ENCODE measurements around the gene RASGRF1.

DNA sequence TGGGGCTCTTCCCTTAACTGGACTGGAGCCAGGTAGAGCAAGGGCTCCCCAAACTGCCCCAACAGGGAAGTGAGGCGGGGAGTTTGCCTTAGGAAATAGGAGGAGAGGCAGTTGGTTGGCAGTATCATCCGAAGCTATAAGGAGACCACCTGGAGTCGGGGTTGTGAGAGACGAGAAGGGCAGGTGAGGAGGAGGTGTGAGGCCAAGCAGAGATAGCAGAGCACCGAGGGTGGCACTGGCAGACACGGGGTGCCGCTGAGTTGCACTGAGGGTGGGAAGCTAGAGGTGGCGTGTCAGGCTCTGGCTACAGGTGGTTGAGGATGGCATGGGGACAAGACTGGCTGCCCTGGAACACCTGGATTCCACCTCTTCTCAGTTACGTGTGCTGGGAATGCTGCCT lies 17.2 kb downstream of the RASGRF1 start:
- TF ChIP-seq TAF1 (IDR thresholded peaks at IDR 0.05; ENCODE audit: low read depth) = no peak
- no peak for TF ChIP-seq YY1 (IDR thresholded peaks at IDR 0.05; ENCODE audit: low read depth)
- no peak for TF ChIP-seq EP300 (IDR thresholded peaks at IDR 0.05; ENCODE audit: borderline replicate concordance)
- no peak for TF ChIP-seq TCF12 (IDR thresholded peaks at IDR 0.05; ENCODE audit: low read depth)
